PC-9 (cell line): Measurements from ENCODE around the gene CRADD. TPM values are rescaled to one million over a fixed set of nuclear protein-coding genes. Genes with fewer than 3 reads are reported as not detected.

Experiments used
- BruUV-seq: library from RNA; stranded (reverse); fragments of 400-500 nt; replicated peaks from 2 replicates; lab custom pipeline; 2021; lab: Mats Ljungman, UMichigan
- CTCF ChIA-PET: fragments of 300-600 bp; sonication (Branson Sonifier 250); formaldehyde crosslinking; loops from one replicate; lab custom pipeline; 2022; ENCODE audit warnings: antibody characterized with exemption; lab: Charles Lee
- POLR2A ChIA-PET: fragments of 300-600 bp; sonication (Branson Sonifier 250); formaldehyde crosslinking; loops from one replicate; lab custom pipeline; 2022; ENCODE audit warnings: antibody characterized with exemption; ENCODE audit not compliant: unreplicated experiment; lab: Charles Lee
- DNase-seq, 2 experiments: peaks; one replicate each; pipeline versions ENCODE4 v3.0.0 to v3.0.0-alpha.2; 2015 to 2022; ENCODE audit warnings: mixed read lengths in 1 of 2
- H2AFZ ChIP-seq: fragments of 200-600 bp; sonication (generic); 2 replicates; pipeline ENCODE4 v1.8.1; 2017; ENCODE audit warnings: antibody characterized with exemption
- H3F3A ChIP-seq: fragments of 200-600 bp; sonication (generic); 2 replicates; pipeline ENCODE4 v1.8.1; 2017; ENCODE audit warnings: antibody characterized with exemption, mild to moderate bottlenecking, low read depth; ENCODE audit not compliant: insufficient read depth
- H3K27ac ChIP-seq: fragments of 200-600 bp; sonication (generic); 2 replicates; pipeline ENCODE4 v1.6.1; 2016; ENCODE audit warnings: mixed run types
- H3K27me3 ChIP-seq: fragments of 200-600 bp; sonication (generic); 2 replicates; pipeline ENCODE4 v1.6.1; 2016; ENCODE audit warnings: low read depth, mixed run types; ENCODE audit not compliant: insufficient read depth
- H3K36me3 ChIP-seq: fragments of 200-600 bp; sonication (generic); 2 replicates; pipeline ENCODE4 v1.6.1; 2016; ENCODE audit warnings: low read depth, mixed run types
- H3K4me1 ChIP-seq: fragments of 200-600 bp; sonication (generic); replicated peaks from 2 replicates; pipeline ENCODE4 v1.6.1; 2016; ENCODE audit warnings: mixed run types; ENCODE audit not compliant: insufficient read depth
- H3K4me2 ChIP-seq: fragments of 200-600 bp; sonication (generic); 2 replicates; pipeline ENCODE4 v1.6.1; 2017; ENCODE audit warnings: mixed run types
- H3K4me3 ChIP-seq: fragments of 200-600 bp; sonication (generic); 2 replicates; pipeline ENCODE4 v1.6.1; 2016; ENCODE audit warnings: mixed run types
- H3K79me2 ChIP-seq: fragments of 200-600 bp; sonication (generic); 2 replicates; pipeline ENCODE4 v1.6.1; 2017; ENCODE audit warnings: low read depth, mixed run types
- H3K9me2 ChIP-seq: fragments of 200-600 bp; sonication (generic); 2 replicates; pipeline ENCODE4 v1.8.1; 2017; ENCODE audit warnings: mild to moderate bottlenecking; ENCODE audit not compliant: insufficient read depth
- H3K9me3 ChIP-seq: fragments of 200-600 bp; sonication (generic); 2 replicates; pipeline ENCODE4 v1.8.1; 2016; ENCODE audit warnings: low read depth; ENCODE audit not compliant: insufficient read depth
- H4K20me1 ChIP-seq: fragments of 200-600 bp; sonication (generic); 2 replicates; pipeline ENCODE4 v1.8.1; 2017; ENCODE audit not compliant: insufficient read depth
- EZH2 ChIP-seq: fragments of 200-600 bp; sonication (generic); IDR thresholded peaks from 2 replicates; pipeline ENCODE4 v1.8.0; 2017; ENCODE audit warnings: antibody characterized with exemption, low read depth
- intact Hi-C: fragments of 100-400 bp; cut with micrococcal nuclease; formaldehyde crosslinking; loops from one replicate; pipeline ENCODE4 v1.10.0; 2022; ENCODE audit not compliant: unreplicated experiment
- total RNA-seq: library from RNA; stranded (reverse); gene quantifications from 2 replicates; pipeline ENCODE4 v1.2.3, GENCODE V29; 2021
- TF ChIP-seq, protein P1 (sequence below): fragments of 200-600 bp; sonication (generic); conservative IDR thresholded peaks from 2 replicates; pipeline ENCODE4 v1.6.1; 2017; ENCODE audit warnings: mixed run types, antibody characterized with exemption, mild to moderate bottlenecking, moderate library complexity

Gene CRADD
- total RNA-seq, 1 experiment from 2014 or later, result 7.6 TPM

DNA sequence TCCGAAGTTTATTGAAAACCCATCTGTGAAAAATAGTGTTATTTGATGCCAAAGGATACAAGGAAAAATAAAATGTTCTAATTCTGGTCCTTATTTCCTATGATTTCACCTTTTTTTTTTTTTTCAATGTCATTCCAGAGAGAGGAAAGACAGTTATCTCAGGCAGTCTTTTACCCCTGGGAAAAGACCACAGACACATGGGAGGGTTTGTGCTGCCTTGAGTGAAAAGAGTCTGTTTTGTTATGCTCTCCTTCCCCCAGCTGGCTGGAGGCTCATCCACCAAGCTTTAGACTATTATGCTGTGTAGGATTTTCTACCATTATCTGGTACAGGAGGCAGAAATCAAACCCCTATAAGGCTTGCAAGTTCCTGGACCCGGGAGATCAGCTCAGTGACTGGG is 151.8 kb downstream of the CRADD start:
- POLR2A ChIA-PET, result interaction anchor here (0.7 kb wide), 1 partner anchor 39 kb away, joined by 3 read pairs; no protein-coding TSS in a partner anchor
- Histone ChIP-seq H3K27ac (no peak overlapping the region), H4K20me1 (no peaks in the 10 kb centered on the region; the same call in 1 of the 2 replicates), H3K4me3 (no peak overlapping the region), H3K9me2 (no peaks in the 10 kb centered on the region), H3K4me2 (no peak overlapping the region), H3K79me2 (no peaks in the 10 kb centered on the region), H3F3A (no peaks in the 10 kb centered on the region), H2AFZ (no peak overlapping the region), H3K9me3 (no peaks in the 10 kb centered on the region), H3K36me3 (no peaks in the 10 kb centered on the region), H3K27me3 (no peaks in the 10 kb centered on the region), H3K4me1 (no peaks in the 10 kb centered on the region)
- intact Hi-C loops, result no loop called here
- CTCF ChIA-PET, result interaction anchor here (1.1 kb wide), 1 partner anchor 260 kb away, joined by 3 read pairs; no protein-coding TSS in a partner anchor
- DNase-seq, result no peak
- no peak for TF ChIP-seq EZH2
- TF ChIP-seq, protein P1, sequence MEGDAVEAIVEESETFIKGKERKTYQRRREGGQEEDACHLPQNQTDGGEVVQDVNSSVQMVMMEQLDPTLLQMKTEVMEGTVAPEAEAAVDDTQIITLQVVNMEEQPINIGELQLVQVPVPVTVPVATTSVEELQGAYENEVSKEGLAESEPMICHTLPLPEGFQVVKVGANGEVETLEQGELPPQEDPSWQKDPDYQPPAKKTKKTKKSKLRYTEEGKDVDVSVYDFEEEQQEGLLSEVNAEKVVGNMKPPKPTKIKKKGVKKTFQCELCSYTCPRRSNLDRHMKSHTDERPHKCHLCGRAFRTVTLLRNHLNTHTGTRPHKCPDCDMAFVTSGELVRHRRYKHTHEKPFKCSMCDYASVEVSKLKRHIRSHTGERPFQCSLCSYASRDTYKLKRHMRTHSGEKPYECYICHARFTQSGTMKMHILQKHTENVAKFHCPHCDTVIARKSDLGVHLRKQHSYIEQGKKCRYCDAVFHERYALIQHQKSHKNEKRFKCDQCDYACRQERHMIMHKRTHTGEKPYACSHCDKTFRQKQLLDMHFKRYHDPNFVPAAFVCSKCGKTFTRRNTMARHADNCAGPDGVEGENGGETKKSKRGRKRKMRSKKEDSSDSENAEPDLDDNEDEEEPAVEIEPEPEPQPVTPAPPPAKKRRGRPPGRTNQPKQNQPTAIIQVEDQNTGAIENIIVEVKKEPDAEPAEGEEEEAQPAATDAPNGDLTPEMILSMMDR, result no peak
- no TSS peak for BruUV-seq

DNA sequence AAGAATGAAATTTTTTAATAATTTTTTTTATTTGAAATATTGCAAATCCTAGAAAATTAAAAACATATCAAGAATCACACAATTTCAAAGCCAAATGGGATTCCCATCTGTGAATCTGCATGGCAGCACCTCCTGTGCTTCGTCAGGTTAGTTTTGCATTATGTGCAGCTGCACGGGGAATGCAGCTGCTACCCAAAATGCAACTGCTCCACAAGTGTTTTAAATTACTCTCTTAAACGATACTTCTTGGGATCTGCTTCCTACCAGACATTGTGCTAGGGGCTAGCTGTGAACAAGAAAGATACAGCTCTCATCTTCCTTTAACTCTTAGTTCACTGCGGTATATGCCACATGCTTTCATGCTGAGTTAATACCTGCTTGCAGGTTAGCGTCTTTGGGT is 154.2 kb downstream of the CRADD start:
- Histone ChIP-seq H3K4me3 (no peak overlapping the region), H3F3A (no peaks in the 10 kb centered on the region), H3K4me1 (no peaks in the 10 kb centered on the region), H3K27ac (no peak overlapping the region), H3K79me2 (no peaks in the 10 kb centered on the region), H3K27me3 (no peaks in the 10 kb centered on the region), H4K20me1 (no peaks in the 10 kb centered on the region; the same call in 1 of the 2 replicates), H3K9me3 (no peaks in the 10 kb centered on the region), H3K9me2 (no peaks in the 10 kb centered on the region), H3K4me2 (no peak overlapping the region), H2AFZ (no peak overlapping the region), H3K36me3 (no peaks in the 10 kb centered on the region)
- no peak for DNase-seq
- ChIA-PET CTCF (no interaction called here), POLR2A (no interaction called here)
- intact Hi-C loops, result no loop called here
- BruUV-seq, result no TSS peak
- no peak for TF ChIP-seq EZH2
- TF ChIP-seq, protein P1, result no peak

DNA sequence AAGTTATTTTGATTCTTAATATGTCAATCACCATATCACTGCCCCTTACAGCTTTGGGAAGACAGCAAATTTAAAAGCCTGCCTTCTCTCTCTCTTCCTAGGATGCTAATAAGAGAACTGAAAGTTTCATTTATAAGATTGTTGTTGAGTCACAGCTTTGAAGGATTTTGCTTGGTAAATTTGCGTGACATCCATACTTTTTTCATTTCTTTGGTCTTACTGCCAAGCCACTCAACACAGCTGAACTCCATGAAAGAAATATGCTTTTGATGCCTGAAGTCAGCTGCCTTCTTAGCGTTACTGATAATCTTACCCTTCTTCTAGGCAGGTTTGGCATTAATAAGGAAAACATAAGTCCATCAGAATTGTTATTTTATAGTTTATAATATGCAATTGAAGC is 155.0 kb downstream of the CRADD start:
- H3K4me2 ChIP-seq, result no peak overlapping the region
- H2AFZ ChIP-seq, result no peak overlapping the region
- H3K4me3 ChIP-seq, result no peak overlapping the region
- H3K27ac ChIP-seq, result no peak overlapping the region
- intact Hi-C loops, result no loop called here
- no TSS peak for BruUV-seq
- CTCF ChIA-PET, result no interaction called here
- no peaks in the 10 kb centered on the region for H3K36me3 ChIP-seq
- no peak for DNase-seq
- H3K27me3 ChIP-seq, result no peaks in the 10 kb centered on the region
- H3K4me1 ChIP-seq, result no peaks in the 10 kb centered on the region
- H3K79me2 ChIP-seq, result no peaks in the 10 kb centered on the region
- POLR2A ChIA-PET, result interaction anchor here (0.6 kb wide), 1 partner anchor 219 kb away, joined by 3 read pairs; no protein-coding TSS in a partner anchor
- TF ChIP-seq EZH2, result no peak
- no peaks in the 10 kb centered on the region for H3K9me3 ChIP-seq
- H3K9me2 ChIP-seq, result no peaks in the 10 kb centered on the region
- no peaks in the 10 kb centered on the region for H3F3A ChIP-seq
- no peaks in the 10 kb centered on the region; the same call in 1 of the 2 replicates for H4K20me1 ChIP-seq

DNA sequence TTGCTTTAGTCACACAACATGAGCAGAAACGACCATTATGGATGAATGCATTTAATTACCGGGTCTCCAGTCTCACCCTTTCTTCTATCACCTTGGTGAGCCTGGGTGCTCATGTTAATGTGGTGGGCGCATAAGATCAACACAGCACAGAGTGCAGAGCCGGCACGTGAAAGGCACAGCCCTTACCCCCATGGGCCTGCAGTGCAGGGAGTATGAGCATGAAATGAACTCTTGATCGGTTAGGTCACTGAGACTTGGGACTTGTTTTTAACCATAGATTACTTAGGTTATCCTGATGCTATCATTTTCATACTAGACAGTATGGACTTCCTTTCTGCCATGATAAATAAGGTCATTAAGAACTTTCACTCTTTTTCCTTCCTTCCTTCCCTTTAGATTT is 156.8 kb downstream of the CRADD start:
- intact Hi-C loops, result no loop called here
- no peak overlapping the region for H3K4me2 ChIP-seq
- CTCF ChIA-PET, result no interaction called here
- TF ChIP-seq, protein P1, result no peak
- no peak for TF ChIP-seq EZH2
- H3K4me3 ChIP-seq, result no peak overlapping the region
- no peaks in the 10 kb centered on the region for H3K79me2 ChIP-seq
- H3K27me3 ChIP-seq, result no peaks in the 10 kb centered on the region
- DNase-seq, result no peak
- H3F3A ChIP-seq, result no peaks in the 10 kb centered on the region
- H3K9me2 ChIP-seq, result no peaks in the 10 kb centered on the region
- H2AFZ ChIP-seq, result no peak overlapping the region
- H3K27ac ChIP-seq, result no peak overlapping the region
- H3K9me3 ChIP-seq, result no peaks in the 10 kb centered on the region
- no peaks in the 10 kb centered on the region for H3K36me3 ChIP-seq
- POLR2A ChIA-PET, result interaction anchor here (0.6 kb wide), 1 partner anchor 872 kb away, joined by 3 read pairs; no protein-coding TSS in a partner anchor
- no peaks in the 10 kb centered on the region for H3K4me1 ChIP-seq
- no TSS peak for BruUV-seq
- no peaks in the 10 kb centered on the region; the same call in 1 of the 2 replicates for H4K20me1 ChIP-seq
